Left lung (tissue), 10 donors: ENCODE data around the gene DLG1. TPM values are rescaled to one million over a fixed set of nuclear protein-coding genes. Genes with fewer than 3 reads are reported as not detected.

ENCODE experiments used
- ATAC-seq: fragments of 200-7000 bp; cut with Tn5 transposase; one replicate; pipeline ENCODE4 v1.9.1; 2020; ENCODE audit warnings: moderate library complexity
- DNase-seq, 4 donors: peaks; one replicate each; pipeline ENCODE4 v3.0.0-alpha.2; 2013 to 2020
- H3K27ac ChIP-seq, 2 donors: fragments of 200-600 bp; sonication (generic) in 1 of 2; one replicate each; pipeline versions ENCODE4 v1.5.0 to v1.8.0; 2020 to 2021
- H3K27me3 ChIP-seq, 2 donors: fragments of 200-600 bp; sonication (generic) in 1 of 2; one replicate each; pipeline versions ENCODE4 v1.5.0 to v1.8.0; 2020 to 2021
- H3K36me3 ChIP-seq, 2 donors: fragments of 200-600 bp; sonication (generic) in 1 of 2; one replicate each; pipeline versions ENCODE4 v1.5.0 to v1.8.0; 2020 to 2021
- H3K4me1 ChIP-seq, 2 donors: fragments of 200-600 bp; one replicate each; pipeline ENCODE4 v1.8.0; 2021
- H3K4me3 ChIP-seq, 2 donors: fragments of 200-600 bp; sonication (generic) in 1 of 2; one replicate each; pipeline versions ENCODE4 v1.5.0 to v1.8.0; 2020 to 2021; ENCODE audit warnings: mild to moderate bottlenecking in 1 of 2
- H3K9me3 ChIP-seq, 2 donors: fragments of 200-600 bp; sonication (generic) in 1 of 2; one replicate each; pipeline versions ENCODE4 v1.5.0 to v1.8.0; 2020 to 2021
- CTCF ChIP-seq, 2 donors: fragments of 200-600 bp; sonication (generic) in 1 of 2; IDR thresholded peaks; one replicate each; pipeline versions ENCODE4 v1.5.0 to v1.8.0; 2021; ENCODE audit warnings: antibody characterized with exemption in 2 of 2
- intact Hi-C, 2 donors: fragments of 100-400 bp; cut with DNase I; formaldehyde crosslinking; loops; one replicate each; pipeline versions ENCODE4 v1.11.2 to v1.14.2; 2022
- polyA plus RNA-seq, 6 donors: library from polyadenylated mRNA; unstranded; fragments of 120-200 nt; gene quantifications; one replicate each; pipeline ENCODE4 v1.2.1, GENCODE V29; 2013; ENCODE audit not compliant: insufficient read length in 6 of 6
- total RNA-seq, 2 donors: library from RNA; stranded (reverse); fragmentation: NEBNext Ultra II Directional; extraction: Animal tissue kit (Norgen Biotek cat#: 25700); gene quantifications; one replicate each; pipeline ENCODE4 v1.2.1, GENCODE V29; 2021
- donor health status: DM: no; HTN: yes; CAD: no.
- donor health status: DM: no; HTN: no; CAD: no.

Gene DLG1
- total and polyA plus RNA-seq, 8 donors = 71.0 to 89.9 (median 83.2) TPM

GRCh38 chr3:197144188-197144587 is 154.2 kb downstream of the DLG1 start:
- Histone ChIP-seq H3K4me1 (peaks cover 0 to 3% of the 10 kb centered on the region in 2 donors), H3K4me3 (no peak overlapping the region), H3K36me3 (peaks cover 0 to 12% of the 10 kb centered on the region in 2 donors), H3K27ac (no peak overlapping the region), H3K27me3 (no peaks in the 10 kb centered on the region), H3K9me3 (no peaks in the 10 kb centered on the region)
- intact Hi-C loops = no loop called here
- TF ChIP-seq CTCF (IDR thresholded peaks at IDR 0.05) = no peak
- ATAC-seq (no peak), DNase-seq (no peak)

GRCh38 chr3:197139586-197139985 is 158.8 kb downstream of the DLG1 start:
- Histone ChIP-seq H3K9me3 (peaks cover 0 to 7% of the 10 kb centered on the region in 2 donors), H3K27ac (no peak overlapping the region), H3K4me3 (no peak overlapping the region), H3K27me3 (no peaks in the 10 kb centered on the region), H3K36me3 (peaks cover 0 to 34% of the 10 kb centered on the region in 2 donors), H3K4me1 (peaks cover 0 to 5% of the 10 kb centered on the region in 2 donors)
- no peak for ATAC-seq
- no peak for TF ChIP-seq CTCF (IDR thresholded peaks at IDR 0.05)
- intact Hi-C loops = no loop called here
- peak in 1 of 4 donors; percentile 5 for DNase-seq

DNA sequence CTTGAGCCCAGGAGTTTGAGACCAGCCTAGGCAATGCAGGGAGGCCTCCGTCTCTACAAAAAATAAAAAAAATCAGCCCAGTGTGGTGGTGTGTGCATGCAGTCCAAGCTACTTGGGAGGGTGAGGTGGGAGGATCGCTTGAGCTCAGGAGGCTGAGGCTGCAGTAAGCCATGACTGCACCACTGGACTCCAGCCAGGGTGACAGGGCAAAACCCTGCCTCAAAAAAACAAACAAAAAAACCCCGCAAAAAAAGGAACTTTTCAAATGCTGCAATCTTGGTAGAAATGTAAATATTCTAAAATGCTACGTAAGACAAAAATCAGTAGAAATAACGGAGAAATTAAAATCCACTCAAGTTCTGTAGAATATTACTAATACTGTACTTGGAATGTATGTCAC is 160.7 kb downstream of the DLG1 start:
- no peaks in the 10 kb centered on the region for H3K27me3 ChIP-seq
- H3K27ac ChIP-seq = peak overlapping the region in 1 of 2 donors; percentile 21
- H3K36me3 ChIP-seq = peaks cover 0 to 35% of the 10 kb centered on the region in 2 donors
- intact Hi-C loops = no loop called here
- peaks cover 0 to 5% of the 10 kb centered on the region in 2 donors for H3K4me1 ChIP-seq
- no peak for TF ChIP-seq CTCF (IDR thresholded peaks at IDR 0.05)
- H3K4me3 ChIP-seq = no peak overlapping the region
- ATAC-seq (no peak), DNase-seq (peak in 2 of 4 donors; percentile 60 to 74)
- peaks cover 0 to 7% of the 10 kb centered on the region in 2 donors for H3K9me3 ChIP-seq

GRCh38 chr3:197136744-197137143 is 161.7 kb downstream of the DLG1 start:
- H3K27ac ChIP-seq = no peak overlapping the region
- H3K4me1 ChIP-seq = peaks cover 0 to 5% of the 10 kb centered on the region in 2 donors
- H3K4me3 ChIP-seq = no peak overlapping the region
- DNase-seq = no peak
- intact Hi-C loops = no loop called here
- peaks cover 0 to 7% of the 10 kb centered on the region in 2 donors for H3K9me3 ChIP-seq
- no peaks in the 10 kb centered on the region for H3K27me3 ChIP-seq
- H3K36me3 ChIP-seq = peaks cover 0 to 34% of the 10 kb centered on the region in 2 donors
- no peak for ATAC-seq
- TF ChIP-seq CTCF (IDR thresholded peaks at IDR 0.05) = no peak

DNA sequence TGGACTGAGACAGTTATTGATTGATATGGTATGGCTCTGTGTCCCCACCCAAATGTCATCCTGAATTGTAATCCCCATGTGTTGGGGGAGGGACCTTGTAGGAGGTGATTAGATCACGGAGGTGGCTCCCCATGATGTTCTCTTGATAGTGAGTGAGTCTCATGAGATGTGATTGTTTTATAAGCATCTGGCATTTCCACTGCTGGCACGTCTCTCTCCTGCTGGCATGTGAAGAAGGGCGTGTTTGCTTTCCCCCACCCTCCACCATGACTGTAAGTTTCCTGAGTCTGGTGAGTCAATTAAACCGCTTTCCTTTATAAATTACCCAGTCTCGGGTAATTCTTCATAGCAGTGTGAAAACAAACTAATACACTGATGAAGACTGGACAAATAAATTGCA is 163.2 kb downstream of the DLG1 start:
- Histone ChIP-seq H3K36me3 (peaks cover 0 to 33% of the 10 kb centered on the region in 2 donors), H3K4me3 (no peak overlapping the region), H3K9me3 (peaks cover 0 to 7% of the 10 kb centered on the region in 2 donors), H3K27me3 (no peaks in the 10 kb centered on the region), H3K4me1 (peaks cover 0 to 5% of the 10 kb centered on the region in 2 donors), H3K27ac (no peak overlapping the region)
- ATAC-seq (no peak), DNase-seq (no peak)
- intact Hi-C loops = no loop called here
- TF ChIP-seq CTCF (IDR thresholded peaks at IDR 0.05) = no peak
